CMK (cell line): ENCODE measurements around the gene NCAN.
A peak's percentile ranks its signal among the peaks of the same experiment; 100 is the strongest.
"Not testable (repeated sequence)": the region's sequence is repeated elsewhere in the genome, so short reads cannot be mapped to it uniquely, and the experiment has no call there.

Experiments used
- DNase-seq: peaks from one replicate; pipeline ENCODE4 v3.0.0-alpha.2; 2010; ENCODE audit warnings: low read depth

NCAN gene

DNA sequence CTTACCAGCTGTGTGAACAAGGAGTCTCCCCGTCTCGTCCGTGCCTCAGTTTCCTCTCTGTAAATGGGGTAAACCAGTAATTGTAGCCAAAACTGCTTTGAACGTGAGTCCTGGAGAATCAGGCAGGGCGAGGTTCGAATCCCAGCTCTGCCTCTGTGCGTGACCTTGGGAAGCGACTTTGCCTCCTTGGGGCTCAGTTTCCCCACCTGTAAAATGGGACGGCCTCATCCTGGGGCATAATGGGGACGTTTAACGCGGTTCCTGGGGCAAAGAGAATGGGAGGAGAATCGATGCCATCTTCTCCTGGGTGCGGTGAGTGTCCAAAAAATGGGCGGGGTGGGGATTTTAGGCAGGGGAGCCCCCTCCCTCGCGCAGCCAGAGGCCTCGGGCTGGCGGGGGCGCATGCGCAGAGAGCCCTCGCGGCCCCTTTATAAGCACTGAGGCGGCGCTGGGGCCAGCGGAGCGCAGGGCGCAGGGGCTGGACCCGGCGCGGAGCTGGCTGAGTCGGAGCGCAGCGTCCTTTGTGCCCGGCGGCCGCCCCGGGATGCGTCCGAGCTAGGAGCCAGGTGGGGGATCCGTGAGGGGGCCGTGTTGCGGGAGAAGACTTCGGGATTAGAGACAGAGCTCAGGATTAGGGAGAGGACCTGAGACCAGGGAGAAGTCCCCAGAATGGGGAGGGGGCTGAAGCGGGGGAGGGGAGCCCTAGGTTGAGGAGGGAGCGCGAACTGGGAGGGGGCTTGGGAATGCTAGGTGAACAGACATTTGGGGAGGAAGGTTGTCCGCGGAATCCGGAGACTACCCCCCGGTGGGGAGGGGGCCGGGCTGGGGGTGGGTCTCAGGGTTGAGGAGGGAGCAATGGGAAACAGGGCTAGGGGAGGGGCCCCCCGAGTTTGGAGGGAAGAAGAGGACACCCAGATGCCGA is at the start of gene NCAN:
NCAN (plus strand) TSS at position 460 of the 922 bp plus-strand sequence. CDS start 4,996 bp downstream, outside the sequence.
- no peak for DNase-seq

DNA sequence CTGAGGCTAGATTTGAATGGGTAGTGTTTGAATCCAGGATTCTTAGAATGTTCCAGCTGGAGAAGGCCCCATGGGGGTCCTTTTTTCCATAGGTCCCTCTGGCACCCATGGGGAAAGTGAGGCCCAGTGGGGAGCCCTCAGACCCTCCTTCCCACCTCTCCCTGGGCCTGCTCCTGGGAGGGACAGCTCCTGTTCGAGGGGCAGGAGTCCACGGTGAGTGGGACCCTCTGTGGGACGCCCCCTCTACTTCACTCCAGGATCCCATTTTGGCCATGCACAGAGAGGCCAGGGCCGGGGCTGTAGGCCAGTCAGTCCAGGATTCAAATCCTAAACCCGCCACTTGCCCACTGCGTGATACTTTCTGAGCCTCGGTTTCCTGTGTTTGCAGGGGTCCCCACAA is 49.3 kb upstream of the NCAN start:
- DNase-seq, result no peak

- no peak for DNase-seq
Measured at GRCh38 chr19:19165396-19165795, 46.4 kb upstream of the NCAN start.

GRCh38 chr19:19167612-19168011 is 44.1 kb upstream of the NCAN start:
- DNase-seq, result no peak

- no peak for DNase-seq
Measured at GRCh38 chr19:19169236-19170052, 42.3 kb upstream of the NCAN start.

DNA sequence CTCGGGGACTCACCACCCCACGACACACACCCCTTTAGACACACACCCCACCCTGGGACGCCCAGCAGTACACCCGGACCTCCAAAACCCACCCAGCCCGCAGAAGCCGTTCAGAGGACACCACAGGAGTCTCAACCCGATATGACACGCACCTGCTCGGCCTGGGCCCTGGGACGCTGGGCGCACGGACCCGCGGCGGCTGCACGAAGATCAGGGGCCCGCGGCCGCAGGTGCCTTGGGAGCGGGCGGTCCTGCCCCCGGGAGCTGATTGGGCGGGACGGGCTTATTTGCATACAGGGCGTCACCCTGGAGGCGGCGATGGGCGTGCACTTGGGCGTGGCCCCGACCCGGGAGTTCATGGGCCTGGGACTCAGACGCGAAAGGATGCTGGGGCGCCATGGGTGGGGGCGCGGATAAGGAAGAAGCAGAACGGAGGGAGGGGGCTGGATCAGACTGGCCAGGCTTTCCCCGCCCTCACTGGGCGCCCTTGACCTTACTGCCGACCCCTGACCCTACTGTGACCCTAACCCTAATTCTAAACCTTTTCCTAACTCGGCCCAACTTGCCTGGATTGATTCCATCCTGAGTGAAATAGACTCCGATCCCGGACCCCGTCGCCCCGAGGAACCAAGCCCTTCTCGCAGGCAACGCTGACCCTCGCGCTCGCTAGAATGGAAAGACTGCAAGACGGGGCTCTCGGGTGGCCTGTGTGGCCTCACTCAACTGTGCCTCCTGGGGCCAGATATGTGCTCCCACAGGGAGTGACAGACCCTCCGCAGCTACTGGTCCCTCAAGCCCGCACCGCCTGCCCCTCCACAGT is 41.5 kb upstream of the NCAN start, which contains the start of gene MEF2B:
MEF2B (minus strand) TSS at position 211 of the 820 bp plus-strand sequence. CDS start 19,528 bp downstream, outside the sequence.
- no peak for DNase-seq

GRCh38 chr19:19170873-19171672 is 40.7 kb upstream of the NCAN start:
- DNase-seq, result no peak

DNA sequence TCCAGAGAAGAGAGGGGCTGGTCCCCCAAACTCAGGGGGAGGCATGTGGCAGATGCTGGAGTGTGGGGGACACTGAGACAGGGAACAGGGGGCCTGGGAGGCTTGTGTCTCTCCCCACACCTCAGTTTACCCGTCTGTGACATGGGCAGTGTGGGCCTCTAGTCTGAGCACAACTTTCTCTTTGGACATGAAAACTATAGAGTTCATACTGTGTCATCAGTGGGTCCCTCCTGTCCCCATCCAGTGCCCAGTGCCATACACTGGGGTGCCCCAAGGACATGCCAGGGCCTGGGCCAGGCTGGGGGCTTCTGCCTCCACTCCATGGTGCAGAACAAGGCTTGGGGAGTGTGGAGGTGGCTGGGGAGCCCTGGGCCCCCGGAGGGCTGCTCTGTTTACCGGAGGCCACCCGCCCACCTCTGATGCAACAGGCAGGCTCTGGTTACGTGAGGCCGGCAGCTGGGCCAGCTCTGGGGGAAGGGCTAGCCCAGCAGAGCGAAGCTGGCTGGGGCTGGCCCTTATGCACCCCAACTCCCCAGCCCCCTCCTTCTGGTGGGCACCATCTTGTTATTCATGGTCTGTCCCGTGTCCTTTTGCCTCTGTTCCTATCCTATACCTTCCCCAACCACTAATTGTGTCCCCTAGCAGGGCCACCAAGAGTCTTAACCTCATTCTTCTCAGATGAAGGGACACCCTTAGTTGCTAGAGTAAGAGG is 39.8 kb upstream of the NCAN start:
- no peak for DNase-seq

- not testable (repeated sequence) for DNase-seq
Measured at GRCh38 chr19:19173243-19173642, 38.5 kb upstream of the NCAN start.

DNA sequence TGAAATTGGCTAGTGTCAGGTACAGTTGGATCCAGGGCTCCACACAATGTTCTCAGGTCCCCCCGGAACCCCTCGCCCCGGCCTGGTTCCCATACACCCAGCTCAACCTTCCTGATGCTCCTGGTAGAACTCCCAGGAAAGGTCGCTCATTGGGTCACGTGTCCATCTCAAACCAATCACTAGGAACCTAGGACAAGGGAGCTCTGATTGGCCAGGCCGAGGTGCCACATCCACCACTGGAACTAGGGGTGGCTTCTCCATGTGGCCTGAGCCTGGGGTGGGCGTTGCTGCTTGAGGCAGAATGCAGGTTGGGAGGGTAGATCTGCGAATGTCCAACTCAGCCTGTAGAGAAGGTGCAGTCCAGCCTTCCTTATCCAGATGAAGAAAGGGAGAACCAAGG is 34.8 kb upstream of the NCAN start:
- DNase-seq, result no peak

- no peak for DNase-seq
Measured at GRCh38 chr19:19179548-19180441, 32.0 kb upstream of the NCAN start.

DNA sequence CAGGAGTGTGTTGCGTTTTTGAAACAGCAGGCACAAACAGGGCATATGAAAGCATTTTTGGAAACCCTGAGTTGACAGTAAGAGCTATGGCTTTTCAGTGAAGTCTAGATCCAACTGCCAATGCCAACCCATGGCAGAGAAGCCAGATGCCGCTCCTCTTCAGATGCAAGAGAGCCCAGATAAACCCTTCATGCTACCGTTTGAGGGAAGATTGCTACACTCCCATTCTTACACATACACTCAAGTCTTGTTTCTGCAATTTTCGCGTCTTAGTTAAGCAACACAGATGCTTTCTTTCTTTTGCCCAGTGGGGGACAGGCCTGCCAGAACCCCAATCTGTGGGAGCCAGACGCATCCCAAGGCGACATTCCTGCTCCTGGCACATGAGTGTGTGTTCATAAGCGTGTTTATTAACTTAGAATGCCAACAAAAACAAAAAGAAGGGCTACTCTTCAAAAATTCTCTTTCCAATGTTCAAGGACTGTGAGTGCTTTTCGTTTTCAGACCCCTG is 30.2 kb upstream of the NCAN start:
- no peak for DNase-seq

DNA sequence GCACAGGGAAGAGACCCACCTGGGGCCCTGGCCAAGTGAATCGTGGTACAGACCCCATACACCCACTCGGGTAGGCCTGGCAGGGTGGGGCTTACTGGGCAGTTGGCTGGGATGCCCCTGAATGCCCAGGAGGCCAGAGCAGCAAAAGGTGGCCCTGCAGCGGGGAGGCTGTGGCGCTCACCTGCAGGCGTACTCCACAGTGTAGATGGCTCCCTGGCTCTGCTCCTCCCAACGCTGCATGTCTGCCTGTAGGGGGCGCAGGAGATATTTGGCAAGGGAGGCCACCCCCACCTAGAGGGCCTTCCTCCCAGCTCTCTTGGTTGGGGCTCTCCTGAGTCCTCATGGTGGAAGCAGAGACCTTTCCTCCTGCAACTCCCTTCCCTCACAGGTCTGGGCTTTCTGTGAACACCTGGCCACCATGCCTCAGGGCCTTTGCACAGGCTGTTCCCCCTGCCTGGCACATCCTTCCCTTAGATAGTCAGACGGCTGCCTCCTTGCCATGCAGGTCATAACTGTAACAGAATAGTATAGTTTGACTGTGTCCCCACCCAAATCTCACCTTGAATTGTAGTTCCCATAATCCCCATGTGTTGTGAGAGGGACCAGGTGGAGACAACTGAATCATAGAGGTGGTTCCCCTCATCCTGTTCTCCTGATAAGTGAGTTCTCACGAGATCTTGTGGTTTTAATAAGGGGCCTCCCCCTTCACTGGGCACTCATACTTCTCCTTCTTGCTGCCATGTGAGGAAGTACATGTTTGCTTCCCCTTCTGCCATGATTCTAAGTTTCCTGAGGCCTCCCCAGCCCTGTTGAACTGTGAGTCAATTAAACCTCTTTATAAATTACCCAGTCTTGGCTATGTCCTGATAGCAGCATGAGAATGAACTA is 25.7 kb upstream of the NCAN start:
- DNase-seq, result peak; percentile 62

DNA sequence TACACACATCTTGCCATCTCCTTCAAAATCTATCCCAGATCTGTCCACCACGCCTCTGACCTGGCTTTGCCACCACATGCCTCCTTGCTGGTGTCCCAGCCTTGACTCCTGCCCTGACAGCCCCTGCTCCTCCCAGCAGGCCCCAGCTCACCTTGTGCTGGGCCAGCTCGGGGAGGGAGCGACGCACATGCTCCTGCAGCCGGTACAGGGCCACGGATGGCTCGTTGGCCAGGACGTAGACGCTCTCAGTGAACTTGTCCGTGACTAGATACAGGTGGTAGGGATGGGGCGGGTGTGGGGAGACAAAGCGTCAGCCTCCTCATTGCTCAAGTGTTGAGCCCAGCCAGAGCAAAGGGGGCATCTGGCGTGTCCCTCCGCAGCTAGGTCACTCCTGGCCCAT is 25.0 kb upstream of the NCAN start:
- DNase-seq, result no peak

DNA sequence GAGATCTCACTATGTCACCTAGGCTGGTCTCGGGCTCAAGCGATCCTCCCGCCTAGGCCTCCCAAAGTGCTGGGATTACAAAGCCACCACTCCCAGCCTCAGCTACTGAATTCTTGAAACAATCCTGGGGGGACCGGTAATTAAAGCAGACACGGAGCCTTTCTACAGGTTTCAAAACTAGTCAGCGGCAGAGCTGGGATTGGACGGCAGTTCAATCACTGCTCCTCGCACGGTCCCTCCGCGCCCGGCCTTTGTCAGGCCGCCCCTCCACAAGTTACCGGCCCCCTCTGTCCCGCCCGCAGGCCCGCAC is 20.0 kb upstream of the NCAN start:
- DNase-seq, result no peak

- peak; percentile 95 for DNase-seq
Measured at GRCh38 chr19:19192078-19192882, 19.5 kb upstream of the NCAN start, which contains the start of the genes BORCS8 and RFXANK. Gene BORCS8, minus strand, starts transcription at chr19:19192152. Its CDS starts 35 bp downstream, at chr19:19192117. Gene RFXANK, plus strand, starts transcription at chr19:19192258. Its CDS starts 1,689 bp downstream, at chr19:19193947.

DNA sequence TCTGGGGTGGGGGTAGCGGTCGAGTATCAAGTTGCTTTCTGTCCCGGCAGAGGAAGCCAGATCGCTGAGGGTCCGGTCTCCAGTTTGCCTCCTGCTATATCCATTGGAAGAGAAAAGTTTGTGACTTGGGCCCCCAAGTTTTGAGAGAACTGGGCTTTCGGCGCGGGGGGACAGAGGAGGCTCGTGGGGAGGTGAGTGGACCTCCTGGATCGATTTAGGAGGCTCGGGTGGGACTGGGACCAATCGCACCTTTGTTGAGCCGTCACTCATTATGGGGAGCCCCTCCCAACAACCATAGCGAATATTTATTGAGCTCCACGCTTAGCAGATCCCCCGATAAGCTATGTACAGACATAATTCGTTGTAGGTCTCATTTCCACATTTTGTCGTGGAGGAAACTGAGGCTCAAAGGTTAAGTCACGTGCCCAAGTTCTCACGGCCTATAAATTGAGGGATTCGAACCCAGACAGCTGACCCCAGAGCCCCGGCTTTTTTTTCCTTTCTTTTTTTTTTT is 18.8 kb upstream of the NCAN start:
- no peak for DNase-seq
